ENCODE data around the gene SLX4IP.

- TF ChIP-seq EP300 (IDR thresholded peaks at IDR 0.05) (no peak), POLR2AphosphoS5 (IDR thresholded peaks at IDR 0.05) (no peak), POLR2A (IDR thresholded peaks at IDR 0.05) (no peak)
- TF ChIP-seq, protein P1, sequence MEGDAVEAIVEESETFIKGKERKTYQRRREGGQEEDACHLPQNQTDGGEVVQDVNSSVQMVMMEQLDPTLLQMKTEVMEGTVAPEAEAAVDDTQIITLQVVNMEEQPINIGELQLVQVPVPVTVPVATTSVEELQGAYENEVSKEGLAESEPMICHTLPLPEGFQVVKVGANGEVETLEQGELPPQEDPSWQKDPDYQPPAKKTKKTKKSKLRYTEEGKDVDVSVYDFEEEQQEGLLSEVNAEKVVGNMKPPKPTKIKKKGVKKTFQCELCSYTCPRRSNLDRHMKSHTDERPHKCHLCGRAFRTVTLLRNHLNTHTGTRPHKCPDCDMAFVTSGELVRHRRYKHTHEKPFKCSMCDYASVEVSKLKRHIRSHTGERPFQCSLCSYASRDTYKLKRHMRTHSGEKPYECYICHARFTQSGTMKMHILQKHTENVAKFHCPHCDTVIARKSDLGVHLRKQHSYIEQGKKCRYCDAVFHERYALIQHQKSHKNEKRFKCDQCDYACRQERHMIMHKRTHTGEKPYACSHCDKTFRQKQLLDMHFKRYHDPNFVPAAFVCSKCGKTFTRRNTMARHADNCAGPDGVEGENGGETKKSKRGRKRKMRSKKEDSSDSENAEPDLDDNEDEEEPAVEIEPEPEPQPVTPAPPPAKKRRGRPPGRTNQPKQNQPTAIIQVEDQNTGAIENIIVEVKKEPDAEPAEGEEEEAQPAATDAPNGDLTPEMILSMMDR (IDR thresholded peaks at IDR 0.05): no peak
Measured at GRCh38 chr20:10492065-10492464, 57.0 kb downstream of the SLX4IP start.
